A673 (cell line): Measurements from ENCODE around the gene MTFMT. TPM values are rescaled to one million over a fixed set of nuclear protein-coding genes. Genes with fewer than 3 reads are reported as not detected.
A peak's percentile ranks its signal among the peaks of the same experiment; 100 is the strongest.

Source experiments
- BruUV-seq: library from RNA; stranded (reverse); fragments of 400-500 nt; replicated peaks from 2 replicates; lab custom pipeline; 2021; lab: Mats Ljungman, UMichigan
- CTCF ChIA-PET: fragments of 300-600 bp; sonication (Branson Sonifier 250); formaldehyde crosslinking; loops from one replicate; lab custom pipeline; 2022; ENCODE audit warnings: antibody characterized with exemption; lab: Charles Lee
- POLR2A ChIA-PET: fragments of 300-600 bp; sonication (Branson Sonifier 250); formaldehyde crosslinking; loops from one replicate; lab custom pipeline; 2022; ENCODE audit warnings: antibody characterized with exemption; ENCODE audit not compliant: low non-redundant PET; lab: Charles Lee
- DNase-seq: peaks from one replicate; pipeline ENCODE4 v3.0.0-alpha.2; 2015; ENCODE audit warnings: low spot score
- H3K27ac ChIP-seq: fragments of 200-600 bp; sonication (generic); 2 replicates; pipeline ENCODE4 v1.5.1; 2016; ENCODE audit warnings: mixed run types, low read depth, mild to moderate bottlenecking, mixed read lengths, antibody characterized with exemption, low read length; ENCODE audit not compliant: poor library complexity, severe bottlenecking
- H3K27me3 ChIP-seq: fragments of 200-600 bp; sonication (generic); replicated peaks from 2 replicates; pipeline ENCODE4 v1.6.1; 2017; ENCODE audit warnings: mixed run types, low read depth, mild to moderate bottlenecking, mixed read lengths, antibody characterized with exemption, low read length; ENCODE audit not compliant: insufficient read depth, poor library complexity
- H3K36me3 ChIP-seq: fragments of 200-600 bp; sonication (generic); 2 replicates; pipeline ENCODE4 v1.6.1; 2016; ENCODE audit warnings: mixed run types, mild to moderate bottlenecking, mixed read lengths, antibody characterized with exemption, low read length; ENCODE audit not compliant: insufficient read depth, poor library complexity, severe bottlenecking
- H3K4me1 ChIP-seq: fragments of 200-600 bp; sonication (generic); 2 replicates; pipeline ENCODE4 v1.6.1; 2017; ENCODE audit warnings: mixed run types, mild to moderate bottlenecking, mixed read lengths, antibody characterized with exemption, low read length; ENCODE audit not compliant: insufficient read depth, poor library complexity, severe bottlenecking
- H3K4me3 ChIP-seq: fragments of 200-600 bp; sonication (generic); 2 replicates; pipeline ENCODE4 v1.5.1; 2016; ENCODE audit warnings: low read depth, mixed run types, mild to moderate bottlenecking, mixed read lengths, low read length; ENCODE audit not compliant: poor library complexity, severe bottlenecking
- H3K9me3 ChIP-seq: fragments of 200-600 bp; sonication (generic); 2 replicates; pipeline ENCODE4 v1.6.1; 2016; ENCODE audit warnings: mixed run types, low read depth, mild to moderate bottlenecking, mixed read lengths, antibody characterized with exemption, low read length; ENCODE audit not compliant: poor library complexity, severe bottlenecking
- EZH2 ChIP-seq: fragments of 200-600 bp; sonication (generic); IDR thresholded peaks from 2 replicates; pipeline ENCODE4 v1.6.1; 2017; ENCODE audit warnings: borderline replicate concordance, low read depth, mild to moderate bottlenecking, mixed read lengths, antibody characterized with exemption, low read length; ENCODE audit not compliant: poor library complexity, severe bottlenecking
- intact Hi-C: fragments of 100-400 bp; cut with micrococcal nuclease; formaldehyde crosslinking; loops from one replicate; pipeline ENCODE4 v1.10.0; 2022; ENCODE audit not compliant: unreplicated experiment
- total RNA-seq: library from RNA; stranded (reverse); gene quantifications from 2 replicates; pipeline ENCODE4 v1.2.3, GENCODE V29; 2021
- TF ChIP-seq, protein P1 (sequence below): fragments of 300-800, 200-600 bp; sonication (generic); conservative IDR thresholded peaks from 2 replicates; pipeline ENCODE4 v1.5.1; 2017; ENCODE audit warnings: low read depth, mild to moderate bottlenecking, antibody characterized with exemption, low read length, moderate library complexity, mixed read lengths

The MTFMT gene
- total RNA-seq, 1 experiment from 2014 or later, result 26.2 TPM

DNA sequence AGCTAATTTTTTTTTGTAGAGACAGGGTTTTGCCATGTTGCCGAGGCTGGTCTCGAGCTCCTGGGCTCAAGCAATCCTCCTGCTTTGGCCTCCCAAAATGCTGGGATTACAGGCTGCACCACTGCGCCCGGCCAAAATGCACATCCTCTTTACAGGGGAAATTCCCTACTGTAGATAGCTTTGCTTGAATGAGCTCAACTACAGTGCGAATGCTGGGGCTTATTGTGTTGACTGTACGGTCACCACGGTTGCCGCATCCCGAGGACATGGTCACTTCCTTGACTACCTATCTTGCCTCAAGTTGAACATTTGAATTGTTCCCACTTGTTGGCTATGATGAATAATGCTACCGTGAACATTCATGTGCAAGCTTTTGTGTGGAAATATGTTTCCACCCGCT lies 5.3 kb upstream of the MTFMT start:
- intact Hi-C loops, result loop anchor here (10.0 kb wide), 1 partner anchor 350 kb away; no protein-coding TSS in a partner anchor
- Histone ChIP-seq H3K9me3 (no peaks in the 10 kb centered on the region), H3K27ac (no peak overlapping the region), H3K27me3 (no peaks in the 10 kb centered on the region), H3K4me3 (no peak overlapping the region), H3K4me1 (peaks cover 7% of the 10 kb centered on the region), H3K36me3 (no peaks in the 10 kb centered on the region)
- POLR2A ChIA-PET, result no interaction called here
- CTCF ChIA-PET, result no interaction called here
- DNase-seq, result no peak
- BruUV-seq, result no TSS peak
- no peak for TF ChIP-seq EZH2
- TF ChIP-seq, protein P1, sequence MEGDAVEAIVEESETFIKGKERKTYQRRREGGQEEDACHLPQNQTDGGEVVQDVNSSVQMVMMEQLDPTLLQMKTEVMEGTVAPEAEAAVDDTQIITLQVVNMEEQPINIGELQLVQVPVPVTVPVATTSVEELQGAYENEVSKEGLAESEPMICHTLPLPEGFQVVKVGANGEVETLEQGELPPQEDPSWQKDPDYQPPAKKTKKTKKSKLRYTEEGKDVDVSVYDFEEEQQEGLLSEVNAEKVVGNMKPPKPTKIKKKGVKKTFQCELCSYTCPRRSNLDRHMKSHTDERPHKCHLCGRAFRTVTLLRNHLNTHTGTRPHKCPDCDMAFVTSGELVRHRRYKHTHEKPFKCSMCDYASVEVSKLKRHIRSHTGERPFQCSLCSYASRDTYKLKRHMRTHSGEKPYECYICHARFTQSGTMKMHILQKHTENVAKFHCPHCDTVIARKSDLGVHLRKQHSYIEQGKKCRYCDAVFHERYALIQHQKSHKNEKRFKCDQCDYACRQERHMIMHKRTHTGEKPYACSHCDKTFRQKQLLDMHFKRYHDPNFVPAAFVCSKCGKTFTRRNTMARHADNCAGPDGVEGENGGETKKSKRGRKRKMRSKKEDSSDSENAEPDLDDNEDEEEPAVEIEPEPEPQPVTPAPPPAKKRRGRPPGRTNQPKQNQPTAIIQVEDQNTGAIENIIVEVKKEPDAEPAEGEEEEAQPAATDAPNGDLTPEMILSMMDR, result no peak

DNA sequence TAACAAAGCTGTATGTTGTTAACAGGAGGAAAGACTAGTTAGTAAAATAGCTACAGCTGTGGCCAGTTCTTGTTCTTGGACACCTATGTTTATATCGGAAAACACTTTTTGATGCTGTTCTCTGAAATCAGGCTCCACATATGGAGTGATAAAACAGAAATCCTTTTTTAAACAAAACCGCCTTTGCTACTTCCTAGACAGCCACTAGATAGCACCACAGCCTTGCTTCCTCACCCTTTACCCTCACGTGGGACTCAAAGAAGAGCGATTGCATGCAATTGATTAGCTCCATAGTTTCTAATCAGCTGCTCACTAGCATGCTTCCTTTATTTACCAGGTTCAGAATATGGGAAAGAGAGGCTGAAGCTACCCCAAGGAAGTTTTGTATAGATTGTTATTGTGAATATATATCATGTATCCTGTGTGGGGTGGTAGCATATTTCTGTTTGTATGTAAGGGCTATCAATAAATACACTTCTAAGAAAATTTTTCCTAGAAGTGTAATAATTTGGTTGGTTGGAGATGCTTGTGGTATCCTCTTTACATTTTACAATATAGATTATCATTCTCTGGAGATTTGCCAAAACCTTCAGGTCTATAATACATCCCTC lies 4.3 kb upstream of the MTFMT start:
- H3K9me3 ChIP-seq, result no peaks in the 10 kb centered on the region
- intact Hi-C loops, result loop anchor here (1.0 to 10.0 kb wide), 4 partner anchors 45 to 351 kb away; partner anchors contain the start of gene RNU5A-1
- peak overlapping the region; percentile 14 for H3K4me3 ChIP-seq
- no peak for TF ChIP-seq EZH2
- TF ChIP-seq, protein P1, result peak; percentile 59
- peak; percentile 69 for DNase-seq
- POLR2A ChIA-PET, result interaction anchor here (0.5 kb wide), 1 partner anchor 63 kb away, joined by 4 read pairs; no protein-coding TSS in a partner anchor
- H3K4me1 ChIP-seq, result peaks cover 7% of the 10 kb centered on the region
- H3K27ac ChIP-seq, result no peak overlapping the region
- CTCF ChIA-PET, result interaction anchor here (0.6 to 1.2 kb wide), 6 partner anchors 9 to 298 kb away, joined by 3 to 9 read pairs (median 6); no protein-coding TSS in a partner anchor
- H3K27me3 ChIP-seq, result no peaks in the 10 kb centered on the region
- H3K36me3 ChIP-seq, result no peaks in the 10 kb centered on the region
- no TSS peak for BruUV-seq

DNA sequence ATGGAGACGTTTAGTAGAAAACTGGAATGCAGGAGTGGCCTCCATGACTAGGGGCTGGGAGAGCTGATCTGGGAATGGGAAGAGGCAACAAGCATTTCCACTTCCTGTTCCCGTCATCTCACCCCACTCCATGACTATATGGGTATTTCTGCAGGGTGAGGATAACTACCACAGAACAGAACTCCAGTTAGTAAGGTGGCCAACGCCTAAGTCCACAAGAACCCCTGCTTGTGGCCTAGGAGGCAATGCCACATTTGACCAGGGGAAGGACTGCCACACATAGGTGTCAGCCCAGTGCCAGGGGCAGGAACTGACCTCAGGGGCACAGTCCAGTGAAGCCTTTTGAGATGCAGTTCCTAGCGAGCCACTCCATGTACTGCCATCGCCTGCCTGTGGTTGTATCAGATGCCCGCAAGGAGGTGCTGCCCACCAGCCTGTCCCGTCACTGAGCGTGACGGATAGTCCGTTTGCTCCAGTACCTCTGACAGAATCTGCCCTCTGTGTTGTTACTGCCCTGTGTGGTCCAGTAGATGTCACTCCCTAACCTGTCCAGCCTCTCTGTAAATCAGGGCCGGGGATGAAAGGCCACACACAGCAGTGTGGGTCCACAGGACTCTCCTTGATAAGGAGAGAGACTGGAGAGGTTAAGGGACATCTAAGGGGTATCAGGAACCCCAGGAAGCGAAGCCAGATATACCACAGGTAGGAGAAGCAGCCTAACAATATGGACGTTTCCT lies 3.5 kb upstream of the MTFMT start:
- H3K9me3 ChIP-seq, result no peaks in the 10 kb centered on the region
- H3K27me3 ChIP-seq, result no peaks in the 10 kb centered on the region
- TF ChIP-seq EZH2, result no peak
- TF ChIP-seq, protein P1, result peak; percentile 89
- DNase-seq, result peak; percentile 80
- POLR2A ChIA-PET, result no interaction called here
- H3K27ac ChIP-seq, result no peak overlapping the region
- H3K4me1 ChIP-seq, result peaks cover 7% of the 10 kb centered on the region
- peak overlapping the region; percentile 14 for H3K4me3 ChIP-seq
- CTCF ChIA-PET, result interaction anchor here (1.0 to 1.2 kb wide), 3 partner anchors 45 to 70 kb away, joined by 5 to 9 read pairs (median 6); no protein-coding TSS in a partner anchor
- H3K36me3 ChIP-seq, result no peaks in the 10 kb centered on the region
- intact Hi-C loops, result loop anchor here (1.0 to 10.0 kb wide), 4 partner anchors 45 to 352 kb away; partner anchors contain the start of gene RNU5A-1
- no TSS peak for BruUV-seq
